GM10266 (cell line): ENCODE measurements around the gene GAS5.

Experiments used
- DNase-seq: peaks from one replicate; pipeline ENCODE4 v3.0.0; 2012; ENCODE audit errors: extremely low spot score
- CTCF ChIP-seq: IDR thresholded peaks from 2 replicates; pipeline ENCODE4 v1.5.1; 2012; ENCODE audit warnings: mild to moderate bottlenecking, low read depth; ENCODE audit not compliant: control insufficient read depth, insufficient read depth; ENCODE audit errors: missing control alignments

GAS5 gene

GRCh38 chr1:173867753-173868265 is at the start of gene GAS5:
TSS of gene GAS5 (minus strand) at chr1:173867989.
- TF ChIP-seq CTCF = no peak
- peak; percentile 93 for DNase-seq

GRCh38 chr1:173917149-173917548 is 49.4 kb upstream of the GAS5 start, which contains the start of gene SERPINC1:
TSS of gene SERPINC1 (minus strand) at chr1:173917327. CDS start at chr1:173917259, 68 bp downstream.
- DNase-seq = no peak
- TF ChIP-seq CTCF = no peak

GRCh38 chr1:173916667-173917066 is 48.9 kb upstream of the GAS5 start:
- TF ChIP-seq CTCF = no peak
- DNase-seq = no peak

- DNase-seq = no peak
- TF ChIP-seq CTCF = no peak
These were observed 47.8 kb upstream of the GAS5 start for GRCh38 chr1:173915596-173915995.

- DNase-seq = peak; percentile 40
- TF ChIP-seq CTCF = peak; percentile 60
These were observed 46.6 kb upstream of the GAS5 start for GRCh38 chr1:173914366-173914871.

GRCh38 chr1:173913111-173913510 is 45.3 kb upstream of the GAS5 start:
- no peak for DNase-seq
- no peak for TF ChIP-seq CTCF

- TF ChIP-seq CTCF = no peak
- DNase-seq = no peak
These were observed 36.2 kb upstream of the GAS5 start for GRCh38 chr1:173903827-173904531.
